Lung (tissue), 12 donors: ENCODE data around the gene ZNF678. TPM values are rescaled to one million over a fixed set of nuclear protein-coding genes. Genes with fewer than 3 reads are reported as not detected.
"Not testable (repeated sequence)": the region's sequence is repeated elsewhere in the genome, so short reads cannot be mapped to it uniquely, and the experiment has no call there.

Experiments
- ATAC-seq: fragments of 200-7000 bp; cut with Tn5 transposase; one replicate; pipeline ENCODE4 v1.9.1; 2020; ENCODE audit warnings: moderate number of reproducible peaks; ENCODE audit not compliant: insufficient read depth, low FRiP score
- DNase-seq, 3 donors: peaks; one replicate each; pipeline ENCODE4 v3.0.0-alpha.2; 2013 to 2017
- H3K27ac ChIP-seq, 2 donors: one replicate each; pipeline ENCODE4 v1.5.1; 2013; ENCODE audit warnings: mild to moderate bottlenecking in 2 of 2, moderate library complexity in 2 of 2, control low read depth in 1 of 2, inconsistent platforms in 1 of 2, low read depth in 1 of 2, low read length in 1 of 2
- H3K27me3 ChIP-seq, 3 donors: one replicate each; pipeline ENCODE4 v1.5.1; 2013; ENCODE audit warnings: low read length in 2 of 3; ENCODE audit not compliant: control insufficient read depth in 3 of 3, insufficient read depth in 3 of 3
- H3K36me3 ChIP-seq, 4 donors: one replicate each; pipeline ENCODE4 v1.5.1; 2013; ENCODE audit warnings: low read length in 4 of 4, mild to moderate bottlenecking in 1 of 4, moderate library complexity in 1 of 4; ENCODE audit not compliant: control insufficient read depth in 4 of 4, insufficient read depth in 4 of 4
- H3K4me1 ChIP-seq, 5 donors: one replicate each; pipeline ENCODE4 v1.5.1; 2013; ENCODE audit warnings: low read length in 5 of 5, mild to moderate bottlenecking in 2 of 5, moderate library complexity in 1 of 5; ENCODE audit not compliant: control insufficient read depth in 5 of 5, insufficient read depth in 5 of 5
- H3K4me3 ChIP-seq: one replicate; pipeline ENCODE4 v1.5.1; 2013; ENCODE audit warnings: mild to moderate bottlenecking, control low read depth, moderate library complexity
- H3K9ac ChIP-seq, 2 donors: one replicate each; pipeline ENCODE4 v1.5.1; 2013; ENCODE audit warnings: low read length in 2 of 2, control low read depth in 1 of 2; ENCODE audit not compliant: insufficient read depth in 1 of 2
- H3K9me3 ChIP-seq, 4 donors: one replicate each; pipeline ENCODE4 v1.5.1; 2013; ENCODE audit warnings: low read length in 3 of 4, mild to moderate bottlenecking in 1 of 4, moderate library complexity in 1 of 4; ENCODE audit not compliant: control insufficient read depth in 4 of 4, insufficient read depth in 3 of 4
- CTCF ChIP-seq: IDR thresholded peaks from 2 replicates; pipeline ENCODE4 v1.5.1; 2012; ENCODE audit warnings: mild to moderate bottlenecking; ENCODE audit errors: control extremely low read depth, extremely low read depth
- WGBS, 2 donors: extraction: QIAGEN DNeasy Blood & Tissue Kit; methylation state at CpG; one replicate each; pipeline ENCODE4 v1.1.7; 2013; 5-methylcytosine and 5-hydroxymethylcytosine counted together
- polyA plus RNA-seq, 2 donors: library from polyadenylated mRNA; stranded (reverse); fragments of 200-250 nt; gene quantifications; one replicate each; pipeline ENCODE4 v1.2.1, GENCODE V29; 2013
- total RNA-seq, 2 donors: library from RNA; depleted of rRNA in 1 of 2; stranded (reverse); fragments of >200 nt in 1 of 2; gene quantifications; one replicate each; pipeline ENCODE4 v1.2.1, GENCODE V29; 2014 to 2021
- donor health status: control.
- donor health status: control.
- donor health status: Bipolar disorder and iron deficiency.
- donor health status: healthy.
- donor health status: DM: yes; HTN: yes; CAD: no.

ZNF678 gene
- total and polyA plus RNA-seq, 4 donors = 1.8 to 50.7 (median 4.7) TPM

DNA sequence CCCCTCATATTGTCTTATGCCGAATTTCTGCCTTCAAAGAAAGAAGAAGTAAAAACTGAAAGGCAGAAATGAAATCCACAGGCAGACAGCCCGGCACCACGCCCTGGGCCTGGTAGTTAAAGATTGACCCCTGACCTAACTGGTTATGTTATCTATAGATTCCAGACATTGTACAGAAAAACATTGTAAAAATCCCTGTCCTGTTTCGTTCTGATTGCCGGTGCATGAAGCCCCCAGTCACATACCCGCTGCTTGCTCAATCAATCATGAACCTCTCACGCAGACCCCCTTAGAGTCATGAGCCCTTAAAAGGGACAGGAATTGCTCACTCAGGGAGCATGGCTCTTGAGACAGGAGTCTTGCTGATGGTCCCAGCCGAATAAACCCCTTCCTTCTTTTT, 122.5 kb downstream of the ZNF678 start:
- ATAC-seq = no peak
- Histone ChIP-seq H3K4me3 (no peak overlapping the region), H3K9me3 (peaks cover 0 to 15% (median 12%) of the 10 kb centered on the region in 4 donors), H3K27ac (no peak overlapping the region), H3K4me1 (no peaks in the 10 kb centered on the region), H3K36me3 (no peaks in the 10 kb centered on the region), H3K27me3 (no peaks in the 10 kb centered on the region), H3K9ac (no peak overlapping the region)
- no peak for DNase-seq
- TF ChIP-seq CTCF = no peak
- WGBS, 2 donors = 81 to 84% methylated on average over 8 of the region's 8 CpGs

GRCh38 chr1:227697321-227697864, 134.0 kb downstream of the ZNF678 start:
- TF ChIP-seq CTCF = no peak
- Histone ChIP-seq H3K9me3 (peaks cover 0 to 25% (median 16%) of the 10 kb centered on the region in 4 donors), H3K4me3 (no peak overlapping the region), H3K4me1 (no peaks in the 10 kb centered on the region), H3K27me3 (no peaks in the 10 kb centered on the region), H3K27ac (no peak overlapping the region), H3K9ac (no peak overlapping the region), H3K36me3 (no peaks in the 10 kb centered on the region)
- DNase-seq (no peak), ATAC-seq (no peak)
- 84 to 87% methylated on average over 3 of the region's 3 CpGs for whole genome bisulfite sequencing, 2 donors

DNA sequence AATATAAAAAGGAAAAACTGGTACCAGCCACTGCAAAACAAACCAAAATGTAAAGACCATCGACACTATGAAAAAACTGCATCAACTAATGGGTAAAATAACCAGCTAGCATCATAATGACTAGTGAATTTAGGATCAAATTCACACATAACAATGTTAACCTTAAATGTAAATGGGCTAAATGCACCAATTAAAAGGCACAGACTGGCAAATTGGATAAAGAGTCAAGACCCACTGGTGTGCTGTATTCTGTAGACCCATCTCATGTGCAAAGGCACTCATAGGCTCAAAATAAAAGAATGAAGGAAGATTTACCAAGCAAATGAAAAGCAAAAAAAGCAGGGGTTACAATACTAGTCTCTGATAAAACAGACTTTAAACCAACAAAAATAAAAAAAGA, 138.3 kb downstream of the ZNF678 start:
- H3K27ac ChIP-seq, DNase-seq, H3K4me3 ChIP-seq, H3K27me3 ChIP-seq, H3K36me3 ChIP-seq, H3K9ac ChIP-seq, H3K4me1 ChIP-seq, ATAC-seq: not testable (repeated sequence)
- WGBS, 2 donors = 89 to 96% methylated on average over 1 of the region's 1 CpG
- H3K9me3 ChIP-seq = peaks cover 0 to 22% (median 7%) of the 10 kb centered on the region in 4 donors

GRCh38 chr1:227707846-227708245, 144.5 kb downstream of the ZNF678 start:
- Histone ChIP-seq H3K4me3 (no peak overlapping the region), H3K27me3 (no peaks in the 10 kb centered on the region), H3K9ac (no peak overlapping the region), H3K36me3 (no peaks in the 10 kb centered on the region), H3K9me3 (peaks cover 0 to 3% (median 1%) of the 10 kb centered on the region in 4 donors), H3K27ac (no peak overlapping the region), H3K4me1 (no peaks in the 10 kb centered on the region)
- TF ChIP-seq CTCF = no peak
- 45 to 73% methylated on average over 1 of the region's 1 CpG for WGBS, 2 donors
- ATAC-seq = no peak
- DNase-seq = no peak
